ENCODE data around the gene IRS1.
A peak's percentile ranks its signal among the peaks of the same experiment; 100 is the strongest.

Gene IRS1

GRCh38 chr2:226793646-226794045, 6.0 kb downstream of the IRS1 start:
- Histone ChIP-seq H3K4me3 (peak overlapping the region in 4 of 7 experiments; percentile 70 to 81 (median 78)), H3K27ac (peak overlapping the region in 14 of 21 experiments; percentile 10 to 97 (median 56))

GRCh38 chr2:226792155-226792881, 7.3 kb downstream of the IRS1 start:
- H3K27ac ChIP-seq, result peak overlapping the region; percentile 78 to 97 (median 90)
- peak overlapping the region; percentile 44 to 81 (median 53) for H3K4me3 ChIP-seq

- Histone ChIP-seq H3K4me3 (peak overlapping the region; percentile 44 to 81 (median 53)), H3K27ac (peak overlapping the region; percentile 78 to 97 (median 90))
Measured at GRCh38 chr2:226791487-226792081, 8.0 kb downstream of the IRS1 start.

- peak overlapping the region in 20 of 21 experiments; percentile 78 to 97 (median 90) for H3K27ac ChIP-seq
- peak overlapping the region; percentile 44 to 81 (median 53) for H3K4me3 ChIP-seq
Measured at GRCh38 chr2:226791056-226791486, 8.5 kb downstream of the IRS1 start.

GRCh38 chr2:226790431-226790830, 9.2 kb downstream of the IRS1 start:
- H3K27ac ChIP-seq, result peak overlapping the region in 10 of 21 experiments; percentile 88 to 97 (median 91)
- peak overlapping the region in 3 of 7 experiments; percentile 44 to 81 (median 53) for H3K4me3 ChIP-seq

GRCh38 chr2:226790011-226790410, 9.6 kb downstream of the IRS1 start:
- Histone ChIP-seq H3K27ac (peak overlapping the region in 2 of 21 experiments; percentile 0 to 90), H3K4me3 (no peak overlapping the region)

GRCh38 chr2:226788881-226789490, 10.6 kb downstream of the IRS1 start:
- Histone ChIP-seq H3K4me3 (no peak overlapping the region), H3K27ac (peak overlapping the region in 1 of 21 experiments; percentile 28)

GRCh38 chr2:226788064-226788463, 11.6 kb downstream of the IRS1 start:
- Histone ChIP-seq H3K27ac (no peak overlapping the region), H3K4me3 (no peak overlapping the region)

GRCh38 chr2:226783885-226784284, 15.7 kb downstream of the IRS1 start:
- Histone ChIP-seq H3K4me3 (no peak overlapping the region), H3K27ac (no peak overlapping the region)

- Histone ChIP-seq H3K4me3 (no peak overlapping the region), H3K27ac (peak overlapping the region in 1 of 21 experiments; percentile 61)
Measured at GRCh38 chr2:226782092-226782713, 17.4 kb downstream of the IRS1 start.

- H3K4me3 ChIP-seq, result no peak overlapping the region
- no peak overlapping the region for H3K27ac ChIP-seq
Measured at GRCh38 chr2:226780431-226780830, 19.2 kb downstream of the IRS1 start.

- H3K4me3 ChIP-seq, result no peak overlapping the region
- no peak overlapping the region for H3K27ac ChIP-seq
Measured at GRCh38 chr2:226777611-226778010, 22.0 kb downstream of the IRS1 start.

- Histone ChIP-seq H3K27ac (no peak overlapping the region), H3K4me3 (no peak overlapping the region)
Measured at GRCh38 chr2:226776104-226776503, 23.5 kb downstream of the IRS1 start.

GRCh38 chr2:226775032-226775509, 24.5 kb downstream of the IRS1 start:
- no peak overlapping the region for H3K4me3 ChIP-seq
- H3K27ac ChIP-seq, result no peak overlapping the region

- H3K27ac ChIP-seq, result peak overlapping the region in 1 of 21 experiments; percentile 2
Measured at GRCh38 chr2:226773291-226773690, 26.3 kb downstream of the IRS1 start.

GRCh38 chr2:226772389-226773179, 27.0 kb downstream of the IRS1 start:
- H3K4me3 ChIP-seq, result no peak overlapping the region
- peak overlapping the region in 1 of 21 experiments; percentile 2 for H3K27ac ChIP-seq

More at GRCh38 chr2:226773291-226773690, 26.3 kb downstream of the IRS1 start:
- H3K4me3 ChIP-seq, result no peak overlapping the region

- H3K27ac ChIP-seq, result no peak overlapping the region
- no peak overlapping the region for H3K4me3 ChIP-seq
Measured at GRCh38 chr2:226771067-226771466, 28.6 kb downstream of the IRS1 start.

- Histone ChIP-seq H3K4me3 (no peak overlapping the region), H3K27ac (no peak overlapping the region)
Measured at GRCh38 chr2:226767056-226767813, 32.4 kb downstream of the IRS1 start.

Measured in skin epidermis (tissue), 12 donors.